NT2/D1 (cell line): ENCODE measurements around the gene HOXB9.
A peak's percentile ranks its signal among the peaks of the same experiment; 100 is the strongest.

ENCODE experiments used
- DNase-seq: peaks from one replicate; pipeline ENCODE4 v3.0.0-alpha.2; 2011; ENCODE audit warnings: low read depth, low spot score
- H3K27me3 ChIP-seq: 2 replicates; pipeline ENCODE4 v1.6.0; 2011; ENCODE audit warnings: mild to moderate bottlenecking; ENCODE audit not compliant: insufficient read length, insufficient read depth
- H3K36me3 ChIP-seq: 2 replicates; pipeline ENCODE4 v1.6.1; 2011; ENCODE audit warnings: mild to moderate bottlenecking, low read length, mixed read lengths; ENCODE audit not compliant: insufficient read depth, insufficient read length
- H3K4me1 ChIP-seq: 2 replicates; pipeline ENCODE4 v1.5.1; 2011; ENCODE audit not compliant: insufficient read depth, insufficient read length
- H3K4me3 ChIP-seq: 2 replicates; pipeline ENCODE4 v1.5.1; 2011; ENCODE audit warnings: low read depth; ENCODE audit not compliant: insufficient read length
- H3K9ac ChIP-seq: 2 replicates; pipeline ENCODE4 v1.6.0; 2011; ENCODE audit warnings: low read depth; ENCODE audit not compliant: insufficient read length
- H3K9me3 ChIP-seq: 2 replicates; pipeline ENCODE4 v1.5.1; 2011; ENCODE audit warnings: mild to moderate bottlenecking, low read length; ENCODE audit not compliant: insufficient read depth
- SUZ12 ChIP-seq: IDR thresholded peaks from 2 replicates; pipeline ENCODE4 v1.6.1; 2011; ENCODE audit not compliant: insufficient read length, insufficient read depth; ENCODE audit errors: extremely low read depth
- YY1 ChIP-seq: IDR thresholded peaks from 2 replicates; pipeline ENCODE4 v1.6.1; 2011; ENCODE audit not compliant: insufficient read length, insufficient read depth
- ZNF274 ChIP-seq: IDR thresholded peaks from 2 replicates; pipeline ENCODE4 v1.6.1; 2011; ENCODE audit warnings: mild to moderate bottlenecking, low read depth, low read length

Gene HOXB9

DNA sequence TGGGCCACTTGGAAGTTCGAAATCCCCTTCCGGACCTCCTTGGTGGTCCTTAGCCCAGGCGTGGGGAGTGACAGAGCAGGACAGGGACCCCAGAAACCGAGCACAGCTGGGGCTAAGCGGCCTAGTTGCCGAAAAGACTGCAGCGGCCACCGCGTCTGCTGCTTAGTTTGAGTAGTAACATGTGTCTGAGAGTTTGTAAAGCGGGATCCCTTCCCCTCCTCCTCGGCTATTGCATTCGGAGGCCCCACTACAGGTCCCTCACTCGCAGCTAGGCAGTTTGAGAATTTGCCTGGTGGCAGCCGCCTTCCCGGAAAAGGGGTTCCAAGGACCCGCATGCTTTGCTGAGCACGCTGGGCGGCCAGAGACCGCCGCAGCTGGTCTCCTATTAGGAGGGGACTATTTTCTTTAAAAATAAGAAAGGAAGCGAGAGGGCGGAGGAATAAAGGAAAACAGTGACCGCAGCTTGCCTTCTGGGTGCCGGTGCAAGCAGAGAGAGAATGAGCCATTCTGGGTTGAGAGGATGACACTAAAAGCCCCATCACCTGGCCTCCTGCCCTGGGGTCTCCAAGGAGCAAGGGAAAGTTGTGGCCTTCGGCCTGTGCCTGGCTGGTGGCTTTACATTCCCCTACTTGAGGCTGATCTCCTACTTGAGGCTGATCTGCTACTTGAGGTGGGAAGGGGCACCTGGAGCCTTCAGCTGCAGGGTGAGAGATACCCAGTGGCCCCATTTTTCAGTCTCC, 31.4 kb downstream of the HOXB9 start:
- H3K4me1 ChIP-seq, result peaks cover 12% of the 10 kb centered on the region
- H3K27me3 ChIP-seq, result peaks cover 100% of the 10 kb centered on the region
- H3K9ac ChIP-seq, result peak overlapping the region; percentile 36
- no peaks in the 10 kb centered on the region for H3K9me3 ChIP-seq
- H3K36me3 ChIP-seq, result no peaks in the 10 kb centered on the region
- DNase-seq, result no peak
- TF ChIP-seq SUZ12 (peak; percentile 74), YY1 (no peak), ZNF274 (no peak)
- peak overlapping the region; percentile 9 for H3K4me3 ChIP-seq

DNA sequence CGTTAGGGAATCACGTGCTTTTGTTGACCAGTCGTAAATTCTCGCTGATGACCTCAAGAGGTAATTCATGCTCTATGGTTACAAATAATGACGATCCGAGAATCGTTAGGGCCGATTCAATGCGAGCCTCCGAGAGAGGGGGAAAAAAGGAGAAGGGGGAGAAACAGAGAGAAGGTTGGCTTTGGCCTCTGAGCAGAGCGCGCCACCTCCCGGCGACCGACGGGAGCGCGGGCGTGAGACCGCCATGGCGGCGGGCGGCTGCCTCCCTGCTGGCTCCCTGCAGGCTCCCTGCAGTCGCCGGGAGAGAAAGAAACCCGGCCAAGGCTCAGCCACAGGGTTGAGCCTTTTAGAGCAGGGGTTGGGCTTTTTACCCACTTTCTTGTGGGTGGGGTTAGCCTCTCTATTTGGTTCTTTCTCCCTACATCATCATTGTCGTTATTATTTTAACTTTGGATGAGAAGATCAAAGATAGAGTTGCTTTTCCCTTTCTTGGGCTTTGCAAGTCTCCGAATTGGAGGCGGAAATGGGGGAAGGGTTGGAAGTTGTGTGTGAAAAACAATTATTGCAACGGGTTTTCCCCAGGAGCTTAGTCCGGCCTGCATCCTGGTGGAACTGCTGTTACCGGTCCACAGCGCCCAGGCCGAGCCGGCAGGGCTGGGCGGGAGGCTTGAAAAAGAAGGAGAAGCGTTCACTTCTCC, 32.2 kb downstream of the HOXB9 start:
- H3K36me3 ChIP-seq, result no peaks in the 10 kb centered on the region
- peaks cover 12% of the 10 kb centered on the region for H3K4me1 ChIP-seq
- H3K9me3 ChIP-seq, result no peaks in the 10 kb centered on the region
- peak; percentile 67 for DNase-seq
- TF ChIP-seq SUZ12 (peak; percentile 68), ZNF274 (no peak), YY1 (peak; percentile 61)
- H3K9ac ChIP-seq, result peak overlapping the region; percentile 36
- peak overlapping the region; percentile 9 for H3K4me3 ChIP-seq
- peaks cover 100% of the 10 kb centered on the region for H3K27me3 ChIP-seq

DNA sequence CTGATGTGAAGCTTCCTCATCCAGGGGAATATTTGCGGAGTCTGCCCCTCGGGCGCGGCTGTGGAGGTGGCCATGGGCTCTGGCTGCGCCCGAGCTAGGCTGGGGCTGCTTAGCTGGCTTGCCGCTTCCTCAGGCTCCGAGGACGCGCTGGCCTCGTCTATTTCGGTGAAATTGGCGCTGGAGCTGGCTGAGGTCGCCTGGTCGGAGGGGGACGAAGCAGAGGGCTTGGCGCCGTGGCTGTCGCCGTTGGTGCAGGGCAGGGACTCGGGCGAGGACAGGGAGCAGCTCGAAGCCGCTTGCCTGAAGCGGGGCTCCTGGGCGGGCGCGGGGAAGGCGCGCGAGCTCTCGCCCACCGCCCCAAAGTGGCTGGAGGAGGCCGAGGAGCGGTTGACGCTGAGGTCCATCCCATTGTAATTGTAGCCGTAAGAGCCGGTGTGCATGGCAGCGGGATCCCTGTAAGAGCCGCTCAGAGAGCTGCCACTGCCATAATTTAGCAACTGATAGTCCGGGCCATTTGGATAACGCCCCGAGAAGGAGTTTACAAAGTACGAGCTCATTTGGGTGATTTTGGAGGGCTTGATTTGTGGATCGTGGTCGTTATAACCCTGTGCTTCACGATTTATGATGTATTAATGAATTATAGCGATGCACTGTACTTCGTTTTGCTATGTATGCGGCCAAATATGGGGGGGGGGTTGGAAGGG, 32.9 kb downstream of the HOXB9 start, which contains the start of gene HOXB5:
TSS of gene HOXB5 (minus strand) at position 654 of the 704 bp plus-strand sequence. CDS start at position 557, 97 bp downstream.
- Histone ChIP-seq H3K27me3 (peaks cover 100% of the 10 kb centered on the region), H3K4me3 (peak within 1 kb of the TSS; percentile 31), H3K36me3 (no peaks in the 10 kb centered on the region), H3K4me1 (peaks cover 12% of the 10 kb centered on the region), H3K9ac (peak within 1 kb of the TSS; percentile 59), H3K9me3 (no peaks in the 10 kb centered on the region)
- TF ChIP-seq ZNF274, result no peak
- TF ChIP-seq YY1, result no peak
- TF ChIP-seq SUZ12, result no peak
- DNase-seq, result no peak

DNA sequence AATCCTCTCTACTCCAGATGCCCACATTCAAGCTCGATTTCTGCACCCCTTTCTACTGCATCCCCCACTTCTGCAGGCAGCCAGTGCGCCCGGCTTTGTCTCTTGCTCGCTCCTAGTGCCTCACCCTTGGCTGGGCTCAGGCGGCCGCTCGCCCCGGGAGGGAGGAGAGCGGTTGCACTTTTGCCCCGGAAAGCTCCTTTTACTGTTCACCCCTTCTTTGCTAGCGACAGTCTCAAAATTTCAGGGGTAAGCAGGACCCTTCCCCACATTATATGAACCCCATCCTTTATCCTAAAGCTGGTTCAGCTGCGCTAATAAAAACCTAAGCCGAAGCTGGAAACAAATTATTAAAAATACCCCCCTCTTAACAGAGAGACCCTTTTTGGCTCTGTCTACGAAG, 33.6 kb downstream of the HOXB9 start:
- H3K9me3 ChIP-seq, result no peaks in the 10 kb centered on the region
- peaks cover 100% of the 10 kb centered on the region for H3K27me3 ChIP-seq
- peak; percentile 77 for TF ChIP-seq SUZ12
- TF ChIP-seq ZNF274, result no peak
- TF ChIP-seq YY1, result no peak
- H3K4me3 ChIP-seq, result no peak overlapping the region
- H3K36me3 ChIP-seq, result no peaks in the 10 kb centered on the region
- peaks cover 12% of the 10 kb centered on the region for H3K4me1 ChIP-seq
- no peak overlapping the region for H3K9ac ChIP-seq
- DNase-seq, result no peak

DNA sequence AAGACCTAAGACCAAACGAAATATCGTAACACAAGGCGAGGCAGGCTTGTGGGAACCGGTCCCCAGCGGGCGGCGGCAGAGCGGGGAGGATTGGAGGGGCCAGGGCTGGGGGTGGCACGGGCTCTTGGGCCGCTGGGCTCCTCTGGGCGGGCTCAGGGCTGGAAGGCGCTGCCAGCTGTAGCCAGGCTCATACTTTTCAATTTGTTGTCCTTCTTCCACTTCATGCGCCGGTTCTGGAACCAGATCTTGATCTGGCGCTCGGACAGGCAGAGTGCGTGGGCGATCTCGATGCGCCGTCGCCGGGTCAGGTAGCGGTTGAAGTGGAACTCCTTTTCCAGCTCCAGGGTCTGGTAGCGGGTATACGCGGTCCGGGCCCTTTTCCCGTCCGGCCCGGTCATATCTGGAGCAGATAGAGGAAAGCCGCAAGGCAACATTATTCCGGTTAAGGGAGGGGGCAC, 34.1 kb downstream of the HOXB9 start:
- TF ChIP-seq SUZ12 (peak; percentile 58), ZNF274 (no peak), YY1 (no peak)
- DNase-seq, result no peak
- peaks cover 100% of the 10 kb centered on the region for H3K27me3 ChIP-seq
- H3K4me1 ChIP-seq, result peaks cover 10% of the 10 kb centered on the region
- no peak overlapping the region for H3K9ac ChIP-seq
- no peaks in the 10 kb centered on the region for H3K9me3 ChIP-seq
- H3K36me3 ChIP-seq, result no peaks in the 10 kb centered on the region
- H3K4me3 ChIP-seq, result no peak overlapping the region

DNA sequence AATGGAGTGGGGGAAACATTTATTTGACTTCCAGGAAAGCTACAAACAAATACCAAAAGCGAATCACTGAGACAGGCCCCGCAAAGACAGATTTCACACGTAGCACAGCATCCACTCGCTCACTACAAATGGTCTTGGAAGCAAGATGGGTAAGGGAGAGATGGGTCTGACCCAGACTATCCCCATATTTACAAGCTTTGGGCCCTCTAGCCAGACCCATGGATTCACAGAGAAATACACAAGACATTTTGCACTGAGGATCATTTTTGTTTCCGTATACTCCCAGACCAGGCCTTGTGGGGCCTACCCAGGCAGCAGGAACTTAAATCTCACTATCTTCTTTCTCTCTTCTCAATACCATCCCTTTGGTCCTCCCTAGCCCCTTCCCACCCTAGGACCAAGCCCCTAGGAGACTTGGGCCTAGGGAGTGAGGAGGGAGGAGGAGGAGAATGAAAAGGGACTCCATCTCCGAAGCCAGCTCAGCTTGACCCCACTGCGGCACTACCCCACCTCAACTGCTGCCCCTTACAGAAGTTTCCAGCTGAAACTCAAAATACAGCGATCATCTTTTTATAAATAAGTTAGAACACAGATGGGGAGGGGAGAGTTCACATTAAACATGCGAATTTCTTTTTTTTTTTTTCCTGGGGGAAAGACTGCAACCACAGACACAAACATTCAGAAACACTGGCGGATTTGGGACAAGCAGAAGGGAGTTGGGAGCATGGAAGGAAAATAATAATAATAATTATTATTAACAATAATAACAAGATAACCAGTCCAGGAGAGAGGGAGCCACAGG, 34.7 kb downstream of the HOXB9 start:
- H3K27me3 ChIP-seq, result peaks cover 100% of the 10 kb centered on the region
- H3K4me1 ChIP-seq, result peaks cover 9% of the 10 kb centered on the region
- H3K36me3 ChIP-seq, result no peaks in the 10 kb centered on the region
- H3K4me3 ChIP-seq, result no peak overlapping the region
- DNase-seq, result no peak
- no peak for TF ChIP-seq ZNF274
- no peak for TF ChIP-seq SUZ12
- TF ChIP-seq YY1, result no peak
- no peaks in the 10 kb centered on the region for H3K9me3 ChIP-seq
- H3K9ac ChIP-seq, result no peak overlapping the region
